Measurements from ENCODE around the gene EFNB1. TPM values are rescaled to one million over a fixed set of nuclear protein-coding genes. Genes with fewer than 3 reads are reported as not detected.

The EFNB1 gene
- total and polyA plus RNA-seq, 2 experiments from 2014 or later: 1.3 to 2.7 TPM

DNA sequence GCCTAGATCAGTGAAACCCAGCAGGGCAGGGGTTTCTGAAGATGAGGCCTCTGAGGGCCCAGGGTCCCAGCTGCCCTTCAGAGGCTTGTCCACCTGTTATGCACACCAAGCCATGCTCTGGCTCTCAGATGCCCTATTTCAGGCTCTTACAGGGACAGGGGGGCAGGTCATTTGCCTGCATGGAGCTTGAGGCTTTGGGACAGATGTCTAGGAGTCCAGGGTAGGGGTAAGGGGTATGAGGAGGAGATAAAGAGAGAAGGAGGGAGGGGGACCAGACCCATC, 4.7 kb upstream of the EFNB1 start:
- no peak overlapping the region for H3K27ac Mint-ChIP-seq
- Histone ChIP-seq H3K9me2 (ENCODE audit: insufficient read depth) (no peaks in the 10 kb centered on the region), H3K4me1 (ENCODE audit: insufficient read depth) (no peaks in the 10 kb centered on the region), H3K36me3 (ENCODE audit: insufficient read depth) (no peaks in the 10 kb centered on the region), H3K79me2 (replicated peaks; ENCODE audit: insufficient read depth) (no peaks in the 10 kb centered on the region), H3K27me3 (ENCODE audit: insufficient read depth) (peaks cover 45% of the 10 kb centered on the region), H3K4me3 (no peak overlapping the region), H3K27ac (ENCODE audit: low read depth) (no peak overlapping the region), H3K4me2 (no peak overlapping the region), H4K20me1 (replicated peaks; ENCODE audit: insufficient read depth) (no peaks in the 10 kb centered on the region), H2AFZ (no peak overlapping the region), H3F3A (replicated peaks; ENCODE audit: low read depth) (no peaks in the 10 kb centered on the region)
- ATAC-seq (no peak), DNase-seq (ENCODE audit: low spot score) (no peak)
- no peaks in the 10 kb centered on the region for H3K36me3 Mint-ChIP-seq (ENCODE audit: low read depth)
- H3K4me3 Mint-ChIP-seq: no peak overlapping the region
- H3K9me3 Mint-ChIP-seq: no peaks in the 10 kb centered on the region
- H3K27me3 Mint-ChIP-seq (ENCODE audit: insufficient read depth, low read depth, poor library complexity): peaks cover 26% of the 10 kb centered on the region
- TF ChIP-seq CREB1 (CRISPR knock-in tag; IDR thresholded peaks at IDR 0.05; ENCODE audit: low read depth): no peak
- TF ChIP-seq EZH2phosphoT487 (IDR thresholded peaks at IDR 0.05; ENCODE audit: unreplicated experiment): no peak
- no peak for TF ChIP-seq CTCF (conservative IDR thresholded peaks at IDR 0.05; ENCODE audit: low read depth in 2 of 2)
- TF ChIP-seq EZH2 (IDR thresholded peaks at IDR 0.05; ENCODE audit: low read depth, unreplicated experiment): no peak
- no peak for TF ChIP-seq ZNF114 (CRISPR knock-in tag; IDR thresholded peaks at IDR 0.05)
- no peak for TF ChIP-seq ZNF462 (CRISPR knock-in tag; IDR thresholded peaks at IDR 0.05)
- TF ChIP-seq REST (IDR thresholded peaks at IDR 0.05; ENCODE audit: unreplicated experiment): no peak
- no peak for TF ChIP-seq POLR2AphosphoS5 (IDR thresholded peaks at IDR 0.05; ENCODE audit: low read depth)
- no peak for TF ChIP-seq JUNB (IDR thresholded peaks at IDR 0.05; ENCODE audit: unreplicated experiment)
- TF ChIP-seq, protein P1, sequence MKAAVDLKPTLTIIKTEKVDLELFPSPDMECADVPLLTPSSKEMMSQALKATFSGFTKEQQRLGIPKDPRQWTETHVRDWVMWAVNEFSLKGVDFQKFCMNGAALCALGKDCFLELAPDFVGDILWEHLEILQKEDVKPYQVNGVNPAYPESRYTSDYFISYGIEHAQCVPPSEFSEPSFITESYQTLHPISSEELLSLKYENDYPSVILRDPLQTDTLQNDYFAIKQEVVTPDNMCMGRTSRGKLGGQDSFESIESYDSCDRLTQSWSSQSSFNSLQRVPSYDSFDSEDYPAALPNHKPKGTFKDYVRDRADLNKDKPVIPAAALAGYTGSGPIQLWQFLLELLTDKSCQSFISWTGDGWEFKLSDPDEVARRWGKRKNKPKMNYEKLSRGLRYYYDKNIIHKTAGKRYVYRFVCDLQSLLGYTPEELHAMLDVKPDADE (IDR thresholded peaks at IDR 0.05): no peak
- TF ChIP-seq STAT1 (IDR thresholded peaks at IDR 0.05; ENCODE audit: unreplicated experiment): no peak
- no peak for TF ChIP-seq ZNF331 (CRISPR knock-in tag; IDR thresholded peaks at IDR 0.05; ENCODE audit: low read depth)
- no peak for TF ChIP-seq NANOG (IDR thresholded peaks at IDR 0.05; ENCODE audit: borderline replicate concordance)
- peaks cover 2% of the 10 kb centered on the region; the same call in 2 of the 3 replicates for H3K4me1 Mint-ChIP-seq

Measured in GM23338 (cell line).